Activated B cell treated with CpG ODN at 0.5 μM for 24 hours (primary cell): ENCODE results near the gene ANXA4. TPM values are rescaled to one million over a fixed set of nuclear protein-coding genes. Genes with fewer than 3 reads are reported as not detected.

Experiments used
- ATAC-seq: fragments of 200-7000 bp; cut with Tn5 transposase; one replicate; pipeline ENCODE4 v1.10.0; 2021; ENCODE audit warnings: low read depth, mild to moderate bottlenecking, moderate library complexity
- CTCF ChIA-PET: fragments of 350-600 bp; sonication (Branson Sonifier 250); formaldehyde crosslinking; loops from one replicate; lab custom pipeline; 2021; ENCODE audit warnings: antibody characterized with exemption; lab: Charles Lee
- POLR2A ChIA-PET: fragments of 350-600 bp; sonication (Branson Sonifier 250); formaldehyde crosslinking; loops from one replicate; lab custom pipeline; 2021; ENCODE audit warnings: antibody characterized with exemption; lab: Charles Lee
- DNase-seq: peaks from one replicate; pipeline ENCODE4 v3.0.0; 2022
- H3K27ac Mint-ChIP-seq: one replicate; pipeline ENCODE4 v1.8.0; 2020; ENCODE audit warnings: mixed read lengths
- H3K27me3 Mint-ChIP-seq: one replicate; pipeline ENCODE4 v1.8.0; 2021; ENCODE audit warnings: mixed read lengths
- H3K36me3 Mint-ChIP-seq: one replicate; pipeline ENCODE4 v1.8.0; 2021; ENCODE audit warnings: low read depth, mixed read lengths
- H3K4me1 Mint-ChIP-seq: one replicate; pipeline ENCODE4 v1.8.0; 2021; ENCODE audit warnings: mixed read lengths
- H3K4me3 Mint-ChIP-seq: one replicate; pipeline ENCODE4 v1.8.0; 2020; ENCODE audit warnings: mild to moderate bottlenecking, mixed read lengths
- H3K9me3 Mint-ChIP-seq: one replicate; pipeline ENCODE4 v1.8.0; 2020; ENCODE audit warnings: mixed read lengths
- CTCF ChIP-seq: fragments of 200-600 bp; IDR thresholded peaks from one replicate; pipeline ENCODE4 v1.8.0; 2022; ENCODE audit warnings: antibody characterized with exemption, mild to moderate bottlenecking
- intact Hi-C: fragments of 100-400 bp; cut with micrococcal nuclease; formaldehyde crosslinking; loops from one replicate; pipeline ENCODE4 v1.15.1; 2024
- total RNA-seq: library from RNA; stranded (reverse); gene quantifications from 2 replicates; pipeline ENCODE4 v1.2.3, GENCODE V29; 2022

Gene ANXA4
- total RNA-seq, 1 donor from 2014 or later: 32.0 TPM

DNA sequence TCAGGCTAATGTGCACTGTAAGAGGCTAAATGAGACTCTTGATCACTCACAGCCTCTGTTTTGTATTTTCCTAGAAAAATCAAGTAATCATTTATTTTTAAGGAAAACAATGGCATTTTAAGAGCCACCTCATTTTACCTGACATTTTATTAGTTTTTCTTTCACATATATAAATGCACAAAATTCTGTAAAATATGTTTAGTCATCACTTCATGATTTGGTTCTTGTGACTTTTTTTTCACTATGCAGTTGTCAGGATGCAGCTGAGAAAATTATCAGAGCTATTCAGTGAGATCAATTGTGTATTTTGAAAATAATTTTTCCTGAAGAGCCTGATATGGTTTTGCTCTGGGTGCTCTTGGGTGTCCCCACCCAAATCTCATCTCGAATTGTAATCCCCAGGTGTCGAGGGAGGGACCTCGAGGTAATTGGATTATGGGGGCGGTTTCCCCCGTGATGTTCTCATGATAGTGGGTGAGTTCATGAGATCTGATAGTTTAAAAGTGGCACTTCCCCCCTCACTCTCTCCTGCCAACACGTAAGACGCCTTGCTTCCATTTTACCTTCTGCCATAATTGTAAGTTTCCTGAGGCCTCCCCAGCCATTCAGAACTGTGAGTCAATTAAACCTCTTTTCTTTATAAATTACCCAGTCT, 16.1 kb upstream of the ANXA4 start:
- no peak overlapping the region for H3K27ac Mint-ChIP-seq
- intact Hi-C loops: loop anchor here (2.0 to 10.0 kb wide), 3 partner anchors 15 to 1264 kb away; partner anchors contain the start of gene FAM136A
- ATAC-seq: no peak
- H3K4me3 Mint-ChIP-seq: no peak overlapping the region
- ChIA-PET CTCF (interaction anchor here (0.9 to 5.8 kb wide), 15 partner anchors 8 to 576 kb away, joined by 3 to 362 read pairs (median 9); partner anchors contain the start of genes ANXA4 and FAM136A), POLR2A (interaction anchor here (1.5 kb wide), 1 partner anchor 90 kb away, joined by 12 read pairs; no protein-coding TSS in a partner anchor)
- H3K27me3 Mint-ChIP-seq: peaks cover 3% of the 10 kb centered on the region
- no peaks in the 10 kb centered on the region for H3K9me3 Mint-ChIP-seq
- no peak for TF ChIP-seq CTCF
- H3K36me3 Mint-ChIP-seq: no peaks in the 10 kb centered on the region
- H3K4me1 Mint-ChIP-seq: peaks cover 12% of the 10 kb centered on the region
- DNase-seq: no peak

DNA sequence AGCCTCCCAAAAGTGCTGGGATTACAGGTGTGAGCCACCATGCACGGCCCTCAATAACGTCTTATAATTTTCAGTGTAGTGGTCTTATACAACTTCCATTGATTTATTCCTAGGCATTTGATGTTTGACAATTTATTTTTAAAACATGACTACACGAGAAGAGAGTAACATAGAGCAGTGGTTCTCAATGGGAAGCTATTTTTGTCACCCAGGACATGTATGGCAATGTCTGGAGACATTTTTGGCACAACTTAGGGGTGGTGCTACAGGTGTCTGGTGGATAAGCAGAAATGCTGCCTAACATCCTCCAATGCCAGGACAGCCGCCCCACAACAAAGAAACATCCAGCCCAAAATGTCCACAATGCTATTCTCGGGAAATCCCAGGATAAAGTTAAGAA, 12.7 kb upstream of the ANXA4 start:
- Mint-ChIP-seq H3K36me3 (no peaks in the 10 kb centered on the region), H3K4me1 (peaks cover 43% of the 10 kb centered on the region), H3K9me3 (no peaks in the 10 kb centered on the region), H3K27me3 (no peaks in the 10 kb centered on the region), H3K27ac (no peak overlapping the region), H3K4me3 (no peak overlapping the region)
- DNase-seq: no peak
- intact Hi-C loops: loop anchor here (5.0 to 10.0 kb wide), 2 partner anchors 576 to 1267 kb away; partner anchors contain the start of gene FAM136A
- POLR2A ChIA-PET: no interaction called here
- no peak for ATAC-seq
- TF ChIP-seq CTCF: no peak
- CTCF ChIA-PET: interaction anchor here (1.1 to 1.6 kb wide), 2 partner anchors 87 to 89 kb away, joined by 3 to 4 read pairs; no protein-coding TSS in a partner anchor

DNA sequence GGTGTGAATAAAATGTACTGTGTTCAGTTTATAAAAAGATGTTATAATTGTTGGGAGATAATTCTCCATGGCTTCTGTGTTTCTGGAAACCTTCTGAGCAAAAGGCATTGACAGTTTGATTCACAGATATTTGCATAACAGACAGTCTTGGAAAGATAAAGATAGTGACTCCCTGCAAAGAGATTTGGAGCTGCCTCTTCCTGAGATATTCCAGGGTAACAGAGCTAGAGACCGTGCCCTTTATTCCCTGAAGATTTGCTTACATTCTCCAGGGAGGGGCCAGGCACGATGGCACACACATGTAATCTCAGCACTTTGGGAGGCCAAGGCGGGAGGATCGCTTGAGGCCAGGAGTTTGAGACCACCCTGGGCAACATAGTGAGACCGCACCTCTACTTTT, 12.2 kb upstream of the ANXA4 start:
- DNase-seq (no peak), ATAC-seq (no peak)
- Mint-ChIP-seq H3K9me3 (no peaks in the 10 kb centered on the region), H3K4me3 (no peak overlapping the region), H3K27ac (no peak overlapping the region), H3K27me3 (no peaks in the 10 kb centered on the region), H3K4me1 (peaks cover 43% of the 10 kb centered on the region), H3K36me3 (no peaks in the 10 kb centered on the region)
- no peak for TF ChIP-seq CTCF
- CTCF ChIA-PET: interaction anchor here (1.1 to 1.6 kb wide), 2 partner anchors 87 to 89 kb away, joined by 3 to 4 read pairs; no protein-coding TSS in a partner anchor
- intact Hi-C loops: loop anchor here (5.0 to 10.0 kb wide), 3 partner anchors 413 to 1267 kb away; partner anchors contain the start of gene FAM136A
- POLR2A ChIA-PET: no interaction called here

DNA sequence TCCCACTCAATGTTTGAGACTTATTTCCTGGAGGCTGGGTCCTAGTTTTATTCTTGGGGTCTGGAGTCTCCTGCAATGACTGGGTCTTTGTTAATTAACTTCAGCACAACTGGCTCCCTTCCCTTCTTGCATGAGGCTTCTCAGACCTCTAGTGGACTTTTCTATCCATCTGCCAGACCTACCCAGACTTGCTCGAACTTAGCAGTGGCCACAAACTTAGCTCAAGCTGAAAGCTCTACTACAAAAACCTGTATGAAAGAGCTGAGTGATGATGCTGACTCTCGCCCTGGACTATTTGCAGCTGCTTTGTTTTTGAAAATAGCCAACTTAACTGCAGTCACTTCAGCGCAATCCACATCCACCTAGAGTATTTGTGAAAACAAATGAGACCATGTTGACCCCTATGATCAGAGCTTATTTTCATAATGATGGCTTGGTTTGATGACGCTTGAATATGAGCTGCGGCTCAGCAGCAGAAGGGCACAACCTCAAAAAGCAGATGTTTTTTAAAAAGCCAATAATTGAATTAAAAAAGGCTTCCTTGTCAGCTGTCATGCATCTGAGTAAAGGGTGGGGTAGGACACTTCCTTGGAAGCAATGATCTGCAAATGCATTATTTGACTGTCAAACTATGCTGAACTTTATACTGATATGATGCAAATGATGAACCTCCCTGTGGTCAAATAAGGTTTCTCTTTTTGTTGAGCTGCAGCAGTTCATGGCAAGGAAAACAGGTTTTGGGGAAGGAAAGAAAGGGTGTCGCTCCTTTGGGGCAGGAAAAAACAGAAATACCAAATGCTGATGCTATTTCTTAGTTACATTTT, 10.6 kb upstream of the ANXA4 start:
- H3K9me3 Mint-ChIP-seq: no peaks in the 10 kb centered on the region
- ATAC-seq (peak; percentile 85), DNase-seq (no peak)
- intact Hi-C loops: loop anchor here (5.0 kb wide), 1 partner anchor 411 kb away; no protein-coding TSS in a partner anchor
- no peaks in the 10 kb centered on the region for H3K36me3 Mint-ChIP-seq
- H3K4me1 Mint-ChIP-seq: peaks cover 52% of the 10 kb centered on the region
- H3K4me3 Mint-ChIP-seq: peak overlapping the region; percentile 8
- H3K27ac Mint-ChIP-seq: peak overlapping the region; percentile 54
- CTCF ChIA-PET: interaction anchor here (0.6 to 1.8 kb wide), 6 partner anchors 30 to 87 kb away, joined by 3 to 16 read pairs (median 4); no protein-coding TSS in a partner anchor
- POLR2A ChIA-PET: interaction anchor here (0.7 to 1.4 kb wide), 5 partner anchors 10 to 162 kb away, joined by 3 to 6 read pairs (median 4); partner anchors contain the start of genes ANXA4 and SNRNP27
- no peak for TF ChIP-seq CTCF
- H3K27me3 Mint-ChIP-seq: no peaks in the 10 kb centered on the region
